DND-41 (cell line): ENCODE results near the gene SLC39A12.

Experiments used
- ATAC-seq: fragments of 200-7000 bp; cut with Tn5 transposase; 3 replicates; pipeline ENCODE4 v1.9.1; 2021; ENCODE audit warnings: low read depth; ENCODE audit not compliant: insufficient read depth
- DNase-seq: peaks from one replicate; pipeline ENCODE4 v3.0.0-alpha.2; 2020
- H2AFZ ChIP-seq: 2 replicates; pipeline ENCODE4 v1.6.0; 2012; ENCODE audit warnings: low read depth, low read length
- H3K27ac ChIP-seq: 2 replicates; pipeline ENCODE4 v1.5.1; 2012; ENCODE audit warnings: low read length, inconsistent platforms
- H3K27me3 ChIP-seq: fragments of 200-600 bp; sonication (generic); 2 replicates; pipeline ENCODE4 v1.6.0; 2012; ENCODE audit warnings: low read length, mild to moderate bottlenecking, inconsistent platforms; ENCODE audit not compliant: insufficient read depth, poor library complexity
- H3K36me3 ChIP-seq: 2 replicates; pipeline ENCODE4 v1.5.1; 2012; ENCODE audit warnings: low read length, inconsistent platforms; ENCODE audit not compliant: insufficient read depth
- H3K4me1 ChIP-seq: 2 replicates; pipeline ENCODE4 v1.5.1; 2012; ENCODE audit warnings: mild to moderate bottlenecking, low read length; ENCODE audit not compliant: insufficient read depth
- H3K4me2 ChIP-seq: 2 replicates; pipeline ENCODE4 v1.6.0; 2012; ENCODE audit warnings: mild to moderate bottlenecking, moderate library complexity, low read length, inconsistent platforms; ENCODE audit not compliant: insufficient read depth
- H3K4me3 ChIP-seq, 2 experiments: fragments of 200-600 bp in 1 of 2; shearing (Covaris generic) in 1 of 2; 2 replicates each; pipeline ENCODE4 v1.5.1; 2012 to 2016; ENCODE audit warnings: inconsistent platforms in 2 of 2, low read length in 2 of 2, mild to moderate bottlenecking in 2 of 2, low read depth in 1 of 2, moderate library complexity in 1 of 2
- H3K79me2 ChIP-seq: 2 replicates; pipeline ENCODE4 v1.6.0; 2012; ENCODE audit warnings: low read length, inconsistent platforms; ENCODE audit not compliant: insufficient read depth
- H3K9ac ChIP-seq: 2 replicates; pipeline ENCODE4 v1.6.0; 2012; ENCODE audit warnings: low read depth, mild to moderate bottlenecking, inconsistent platforms, low read length, moderate library complexity
- H3K9me3 ChIP-seq: 2 replicates; pipeline ENCODE4 v1.5.1; 2012; ENCODE audit warnings: low read length, moderate library complexity, mild to moderate bottlenecking, inconsistent platforms; ENCODE audit not compliant: insufficient read depth, severe bottlenecking
- H4K20me1 ChIP-seq: 2 replicates; pipeline ENCODE4 v1.6.0; 2012; ENCODE audit warnings: low read length; ENCODE audit not compliant: insufficient read depth
- EZH2 ChIP-seq: IDR thresholded peaks from 3 replicates; pipeline ENCODE4 v1.6.1; 2012; ENCODE audit warnings: borderline replicate concordance, low read depth, mild to moderate bottlenecking, moderate library complexity, low read length, inconsistent platforms; ENCODE audit not compliant: severe bottlenecking
- TF ChIP-seq, protein P1 (sequence below): IDR thresholded peaks from 2 replicates; pipeline ENCODE4 v1.5.1; 2012; ENCODE audit warnings: borderline replicate concordance, low read length, moderate library complexity, mild to moderate bottlenecking; ENCODE audit not compliant: poor library complexity, severe bottlenecking; ENCODE audit errors: extremely low read depth

Gene SLC39A12

GRCh38 chr10:18075881-18076280 lies 124.2 kb downstream of the SLC39A12 start:
- TF ChIP-seq, protein P1, sequence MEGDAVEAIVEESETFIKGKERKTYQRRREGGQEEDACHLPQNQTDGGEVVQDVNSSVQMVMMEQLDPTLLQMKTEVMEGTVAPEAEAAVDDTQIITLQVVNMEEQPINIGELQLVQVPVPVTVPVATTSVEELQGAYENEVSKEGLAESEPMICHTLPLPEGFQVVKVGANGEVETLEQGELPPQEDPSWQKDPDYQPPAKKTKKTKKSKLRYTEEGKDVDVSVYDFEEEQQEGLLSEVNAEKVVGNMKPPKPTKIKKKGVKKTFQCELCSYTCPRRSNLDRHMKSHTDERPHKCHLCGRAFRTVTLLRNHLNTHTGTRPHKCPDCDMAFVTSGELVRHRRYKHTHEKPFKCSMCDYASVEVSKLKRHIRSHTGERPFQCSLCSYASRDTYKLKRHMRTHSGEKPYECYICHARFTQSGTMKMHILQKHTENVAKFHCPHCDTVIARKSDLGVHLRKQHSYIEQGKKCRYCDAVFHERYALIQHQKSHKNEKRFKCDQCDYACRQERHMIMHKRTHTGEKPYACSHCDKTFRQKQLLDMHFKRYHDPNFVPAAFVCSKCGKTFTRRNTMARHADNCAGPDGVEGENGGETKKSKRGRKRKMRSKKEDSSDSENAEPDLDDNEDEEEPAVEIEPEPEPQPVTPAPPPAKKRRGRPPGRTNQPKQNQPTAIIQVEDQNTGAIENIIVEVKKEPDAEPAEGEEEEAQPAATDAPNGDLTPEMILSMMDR: no peak
- no peak for TF ChIP-seq EZH2
- Histone ChIP-seq H3K27me3 (peaks cover 4% of the 10 kb centered on the region), H3K36me3 (no peaks in the 10 kb centered on the region), H3K4me1 (no peaks in the 10 kb centered on the region), H3K9ac (no peak overlapping the region), H2AFZ (no peak overlapping the region), H3K4me2 (no peak overlapping the region), H3K9me3 (no peaks in the 10 kb centered on the region), H4K20me1 (no peaks in the 10 kb centered on the region), H3K27ac (no peak overlapping the region), H3K79me2 (no peaks in the 10 kb centered on the region), H3K4me3 (no peak overlapping the region)
- ATAC-seq (no peak), DNase-seq (no peak)

GRCh38 chr10:18079665-18080295 lies 128.1 kb downstream of the SLC39A12 start:
- no peak overlapping the region for H3K4me2 ChIP-seq
- H3K4me3 ChIP-seq: no peak overlapping the region
- no peaks in the 10 kb centered on the region for H3K4me1 ChIP-seq
- no peaks in the 10 kb centered on the region for H4K20me1 ChIP-seq
- no peaks in the 10 kb centered on the region for H3K36me3 ChIP-seq
- peaks cover 4% of the 10 kb centered on the region for H3K27me3 ChIP-seq
- ATAC-seq (no peak), DNase-seq (no peak)
- no peaks in the 10 kb centered on the region for H3K9me3 ChIP-seq
- H3K9ac ChIP-seq: no peak overlapping the region
- TF ChIP-seq, protein P1: no peak
- TF ChIP-seq EZH2: no peak
- H3K79me2 ChIP-seq: no peaks in the 10 kb centered on the region
- no peak overlapping the region for H2AFZ ChIP-seq
- H3K27ac ChIP-seq: no peak overlapping the region

DNA sequence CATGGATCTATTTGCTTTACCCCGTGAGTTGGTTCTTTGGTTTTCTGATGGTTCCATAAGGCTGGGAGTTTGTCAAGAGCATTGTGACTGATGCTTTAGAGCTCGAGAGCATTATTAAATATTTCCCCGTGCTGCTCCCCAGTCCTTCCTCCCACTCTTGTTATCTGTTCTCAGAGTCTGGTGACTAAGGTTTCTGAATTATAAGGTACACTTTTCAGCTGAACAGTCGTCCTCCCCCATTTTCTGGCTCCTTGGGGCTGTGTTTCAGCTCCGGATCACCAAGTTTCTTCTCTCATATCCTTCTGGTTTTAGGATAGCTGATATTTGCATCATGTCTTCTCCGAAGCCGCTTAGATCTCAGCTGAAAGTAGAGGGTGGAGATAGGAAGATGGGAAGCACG lies 130.7 kb downstream of the SLC39A12 start:
- Histone ChIP-seq H3K27me3 (peaks cover 4% of the 10 kb centered on the region), H4K20me1 (no peaks in the 10 kb centered on the region), H3K36me3 (no peaks in the 10 kb centered on the region), H3K4me1 (no peaks in the 10 kb centered on the region), H2AFZ (no peak overlapping the region), H3K4me3 (no peak overlapping the region), H3K79me2 (no peaks in the 10 kb centered on the region), H3K27ac (no peak overlapping the region), H3K9me3 (no peaks in the 10 kb centered on the region), H3K9ac (no peak overlapping the region), H3K4me2 (no peak overlapping the region)
- DNase-seq: no peak
- ATAC-seq: no peak
- no peak for TF ChIP-seq EZH2
- TF ChIP-seq, protein P1: no peak
